ENCODE measurements around the gene MS4A2. TPM values are rescaled to one million over a fixed set of nuclear protein-coding genes. Genes with fewer than 3 reads are reported as not detected.
"Not testable (repeated sequence)": the region's sequence is repeated elsewhere in the genome, so short reads cannot be mapped to it uniquely, and the experiment has no call there.

Gene MS4A2
- 1 to 10 TPM in 2 of 4 donors, under 1 TPM in 1, not detected in 1; 0.32 to 1.5 (median 1.2) TPM for total RNA-seq

- WGBS: 92% methylated on average over 1 of the region's 1 CpG
These were observed at the start of gene MS4A2 for GRCh38 chr11:60088364-60088763. Gene MS4A2, plus strand, starts transcription at chr11:60088664. Its CDS starts 102 bp downstream, at chr11:60088766.

GRCh38 chr11:60040109-60040508 is 48.4 kb upstream of the MS4A2 start, which contains the start of gene OOSP2:
Gene OOSP2, plus strand, starts transcription at chr11:60040409. Its CDS starts 51 bp downstream, at chr11:60040460.
- DNase-seq (ENCODE audit: low spot score in 2 of 2): no peak
- H3K36me3 ChIP-seq: no peaks in the 10 kb centered on the region
- no peaks in the 10 kb centered on the region for H3K27me3 ChIP-seq
- H3K4me1 ChIP-seq: no peaks in the 10 kb centered on the region
- H3K27ac ChIP-seq: no peak within 1 kb of the TSS
- WGBS: 90% methylated on average over 8 of the region's 8 CpGs
- TF ChIP-seq EP300 (IDR thresholded peaks at IDR 0.05) (no peak), CTCF (IDR thresholded peaks at IDR 0.05) (no peak), POLR2AphosphoS5 (IDR thresholded peaks at IDR 0.05) (no peak), POLR2A (IDR thresholded peaks at IDR 0.05) (no peak)
- H3K4me3 ChIP-seq: no peak within 1 kb of the TSS
- no peaks in the 10 kb centered on the region for H3K9me3 ChIP-seq

More at GRCh38 chr11:60088364-60088763, at the start of gene MS4A2:
- H3K4me3 ChIP-seq: no peak within 1 kb of the TSS
- H3K9me3 ChIP-seq: no peaks in the 10 kb centered on the region
- no peaks in the 10 kb centered on the region for H3K36me3 ChIP-seq
- no peak for TF ChIP-seq POLR2A (IDR thresholded peaks at IDR 0.05)
- TF ChIP-seq CTCF (IDR thresholded peaks at IDR 0.05): no peak
- TF ChIP-seq POLR2AphosphoS5 (IDR thresholded peaks at IDR 0.05): no peak
- TF ChIP-seq EP300 (IDR thresholded peaks at IDR 0.05): no peak
- DNase-seq (ENCODE audit: low spot score in 2 of 2): no peak
- H3K27me3 ChIP-seq: no peaks in the 10 kb centered on the region
- no peak within 1 kb of the TSS for H3K27ac ChIP-seq
- no peaks in the 10 kb centered on the region for H3K4me1 ChIP-seq

GRCh38 chr11:60050422-60050821 is 38.0 kb upstream of the MS4A2 start:
- not testable (repeated sequence) for H3K9me3 ChIP-seq; H3K27ac ChIP-seq; H3K36me3 ChIP-seq; H3K4me3 ChIP-seq; DNase-seq (ENCODE audit: low spot score in 2 of 2); H3K4me1 ChIP-seq; H3K27me3 ChIP-seq

- not testable (repeated sequence) for H3K4me3 ChIP-seq; H3K36me3 ChIP-seq; H3K4me1 ChIP-seq; H3K9me3 ChIP-seq; DNase-seq (ENCODE audit: low spot score in 2 of 2); H3K27me3 ChIP-seq; H3K27ac ChIP-seq
- WGBS: 60% methylated on average over 3 of the region's 3 CpGs
These were observed 37.6 kb upstream of the MS4A2 start for GRCh38 chr11:60050839-60051238.

GRCh38 chr11:60056349-60056969 is 32.0 kb upstream of the MS4A2 start, which contains the start of gene MS4A3:
Gene MS4A3, plus strand, starts transcription at chr11:60056665. Its CDS starts 4,496 bp downstream, at chr11:60061161.
- WGBS: 70% methylated on average over 8 of the region's 8 CpGs
- Histone ChIP-seq H3K4me3 (no peak within 1 kb of the TSS), H3K9me3 (no peaks in the 10 kb centered on the region), H3K36me3 (no peaks in the 10 kb centered on the region), H3K4me1 (no peaks in the 10 kb centered on the region), H3K27me3 (no peaks in the 10 kb centered on the region), H3K27ac (no peak within 1 kb of the TSS)
- no peak for TF ChIP-seq CTCF (IDR thresholded peaks at IDR 0.05)
- TF ChIP-seq POLR2AphosphoS5 (IDR thresholded peaks at IDR 0.05): no peak
- TF ChIP-seq EP300 (IDR thresholded peaks at IDR 0.05): no peak
- no peak for TF ChIP-seq POLR2A (IDR thresholded peaks at IDR 0.05)
- no peak for DNase-seq (ENCODE audit: low spot score in 2 of 2)

GRCh38 chr11:60059052-60059451 is 29.4 kb upstream of the MS4A2 start:
- 85% methylated on average over 3 of the region's 3 CpGs for WGBS
- no peaks in the 10 kb centered on the region for H3K4me1 ChIP-seq

More at GRCh38 chr11:60059052-60059451, 29.4 kb upstream of the MS4A2 start:
- no peaks in the 10 kb centered on the region for H3K36me3 ChIP-seq
- H3K4me3 ChIP-seq: no peak overlapping the region
- TF ChIP-seq CTCF (IDR thresholded peaks at IDR 0.05) (no peak), EP300 (IDR thresholded peaks at IDR 0.05) (no peak), POLR2AphosphoS5 (IDR thresholded peaks at IDR 0.05) (no peak), POLR2A (IDR thresholded peaks at IDR 0.05) (no peak)
- no peaks in the 10 kb centered on the region for H3K9me3 ChIP-seq
- H3K27me3 ChIP-seq: no peaks in the 10 kb centered on the region
- no peak for DNase-seq (ENCODE audit: low spot score in 2 of 2)
- H3K27ac ChIP-seq: no peak overlapping the region
